HUES48 (cell line): Measurements from ENCODE around the gene DAB2.
"Not testable (repeated sequence)": the region's sequence is repeated elsewhere in the genome, so short reads cannot be mapped to it uniquely, and the experiment has no call there.

Source experiments
- H3K27ac ChIP-seq: one replicate; pipeline ENCODE4 v1.7.0; 2013; ENCODE audit warnings: low read depth, low read length, inconsistent platforms
- H3K27me3 ChIP-seq: 2 replicates; pipeline ENCODE4 v1.6.1; 2013; ENCODE audit warnings: mild to moderate bottlenecking, low read length; ENCODE audit not compliant: control insufficient read depth, insufficient read depth
- H3K36me3 ChIP-seq: 2 replicates; pipeline ENCODE4 v1.6.1; 2013; ENCODE audit warnings: low read length; ENCODE audit not compliant: control insufficient read depth, insufficient read depth
- H3K4me1 ChIP-seq: 2 replicates; pipeline ENCODE4 v1.6.1; 2013; ENCODE audit warnings: mild to moderate bottlenecking, low read length; ENCODE audit not compliant: control insufficient read depth, insufficient read depth
- H3K4me3 ChIP-seq: 2 replicates; pipeline ENCODE4 v1.5.1; 2013; ENCODE audit warnings: mild to moderate bottlenecking, low read depth, low read length
- H3K9ac ChIP-seq: 2 replicates; pipeline ENCODE4 v1.6.1; 2013; ENCODE audit warnings: mild to moderate bottlenecking, low read depth, low read length, moderate library complexity
- H3K9me3 ChIP-seq: 2 replicates; pipeline ENCODE4 v1.6.1; 2013; ENCODE audit warnings: low read length; ENCODE audit not compliant: control insufficient read depth, insufficient read depth

The DAB2 gene

GRCh38 chr5:39403761-39404160 lies 21.0 kb downstream of the DAB2 start:
- H3K36me3 ChIP-seq, H3K27me3 ChIP-seq, H3K27ac ChIP-seq, H3K4me3 ChIP-seq, H3K9me3 ChIP-seq, H3K9ac ChIP-seq: not testable (repeated sequence)
- H3K4me1 ChIP-seq, result peaks cover 17% of the 10 kb centered on the region; the same call in 1 of the 2 replicates

DNA sequence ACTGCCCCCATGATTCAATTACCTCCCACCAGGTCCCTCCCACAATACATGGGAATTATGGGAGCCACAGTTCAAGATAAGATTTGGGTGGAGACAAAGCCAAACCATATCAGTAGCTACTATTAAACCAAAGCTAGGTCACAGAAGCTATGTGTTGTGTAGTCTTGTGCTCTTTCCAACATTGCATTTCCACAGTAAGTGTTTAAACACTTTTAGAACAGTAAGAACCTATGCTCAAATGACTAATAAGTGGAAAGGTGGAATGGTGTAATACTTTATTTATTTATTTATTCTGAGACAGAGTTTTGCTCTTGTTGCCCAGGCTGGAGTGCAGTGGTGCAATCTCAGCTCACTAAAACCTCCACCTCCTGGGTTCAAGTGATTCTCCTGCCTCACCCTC lies 22.6 kb downstream of the DAB2 start:
- H3K4me3 ChIP-seq, H3K27me3 ChIP-seq, H3K27ac ChIP-seq, H3K9ac ChIP-seq, H3K36me3 ChIP-seq, H3K9me3 ChIP-seq: not testable (repeated sequence)
- peaks cover 17% of the 10 kb centered on the region; the same call in 1 of the 2 replicates for H3K4me1 ChIP-seq

GRCh38 chr5:39400713-39401578 lies 23.8 kb downstream of the DAB2 start:
- Histone ChIP-seq H3K36me3 (no peaks in the 10 kb centered on the region), H3K9ac (no peak overlapping the region), H3K27ac (peak overlapping the region; percentile 21), H3K9me3 (no peaks in the 10 kb centered on the region), H3K27me3 (no peaks in the 10 kb centered on the region), H3K4me1 (peaks cover 17% of the 10 kb centered on the region; the same call in 1 of the 2 replicates), H3K4me3 (no peak overlapping the region)

- H3K9ac ChIP-seq, result no peak overlapping the region
- no peak overlapping the region for H3K4me3 ChIP-seq
- H3K27me3 ChIP-seq, result no peaks in the 10 kb centered on the region
- peaks cover 19% of the 10 kb centered on the region; the same call in 1 of the 2 replicates for H3K4me1 ChIP-seq
- peak overlapping the region; percentile 33 for H3K27ac ChIP-seq
- H3K36me3 ChIP-seq, result no peaks in the 10 kb centered on the region
- no peaks in the 10 kb centered on the region for H3K9me3 ChIP-seq
Observed at GRCh38 chr5:39399135-39400036, 25.4 kb downstream of the DAB2 start.

GRCh38 chr5:39396843-39397242 lies 27.9 kb downstream of the DAB2 start:
- H3K4me1 ChIP-seq, result peaks cover 19% of the 10 kb centered on the region; the same call in 1 of the 2 replicates
- no peak overlapping the region for H3K4me3 ChIP-seq
- H3K27me3 ChIP-seq, result no peaks in the 10 kb centered on the region
- no peaks in the 10 kb centered on the region for H3K9me3 ChIP-seq
- no peak overlapping the region for H3K9ac ChIP-seq
- H3K27ac ChIP-seq, result no peak overlapping the region
- no peaks in the 10 kb centered on the region for H3K36me3 ChIP-seq

GRCh38 chr5:39395521-39395920 lies 29.3 kb downstream of the DAB2 start:
- Histone ChIP-seq H3K27me3 (no peaks in the 10 kb centered on the region), H3K9me3 (no peaks in the 10 kb centered on the region), H3K36me3 (no peaks in the 10 kb centered on the region), H3K27ac (no peak overlapping the region), H3K9ac (no peak overlapping the region), H3K4me3 (no peak overlapping the region), H3K4me1 (peaks cover 11% of the 10 kb centered on the region; the same call in 1 of the 2 replicates)

- H3K9ac ChIP-seq, result no peak overlapping the region
- no peak overlapping the region for H3K27ac ChIP-seq
- peaks cover 11% of the 10 kb centered on the region; the same call in 1 of the 2 replicates for H3K4me1 ChIP-seq
- no peaks in the 10 kb centered on the region for H3K36me3 ChIP-seq
- H3K4me3 ChIP-seq, result no peak overlapping the region
- H3K27me3 ChIP-seq, result no peaks in the 10 kb centered on the region
- no peaks in the 10 kb centered on the region for H3K9me3 ChIP-seq
Observed at GRCh38 chr5:39394946-39395345, 29.8 kb downstream of the DAB2 start.

- H3K27ac ChIP-seq, result no peak overlapping the region
- no peaks in the 10 kb centered on the region for H3K36me3 ChIP-seq
- no peaks in the 10 kb centered on the region for H3K27me3 ChIP-seq
- H3K4me1 ChIP-seq, result 0 out of 2 replicates have a peak, but pooled peaks cover 2% of the 10 kb centered on the region
- no peaks in the 10 kb centered on the region for H3K9me3 ChIP-seq
- H3K4me3 ChIP-seq, result no peak overlapping the region
- H3K9ac ChIP-seq, result no peak overlapping the region
Observed at GRCh38 chr5:39390945-39391344, 33.8 kb downstream of the DAB2 start.

DNA sequence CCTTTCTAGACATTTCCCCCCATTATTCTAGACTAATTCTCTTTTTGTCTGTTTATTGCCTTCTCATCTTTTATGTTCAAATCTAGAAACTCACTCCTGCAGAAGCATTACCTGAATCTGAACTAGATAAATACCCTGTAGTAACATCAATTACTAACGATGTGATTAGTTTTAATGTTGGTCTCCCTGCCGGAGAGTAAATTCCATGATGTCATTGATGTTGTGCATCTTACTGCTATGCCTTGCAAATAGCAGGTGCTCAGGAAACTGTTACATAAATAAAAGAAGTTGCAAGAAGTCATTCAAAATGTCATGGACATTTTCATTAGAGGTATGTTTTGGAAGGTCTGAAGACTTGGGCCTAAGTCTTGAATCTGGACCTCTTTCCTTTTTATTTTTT lies 37.5 kb downstream of the DAB2 start:
- H3K36me3 ChIP-seq, result no peaks in the 10 kb centered on the region
- no peak overlapping the region for H3K9ac ChIP-seq
- no peaks in the 10 kb centered on the region for H3K9me3 ChIP-seq
- no peak overlapping the region for H3K4me3 ChIP-seq
- H3K27me3 ChIP-seq, result no peaks in the 10 kb centered on the region
- H3K27ac ChIP-seq, result no peak overlapping the region
- no peaks in the 10 kb centered on the region for H3K4me1 ChIP-seq

GRCh38 chr5:39384271-39384670 lies 40.5 kb downstream of the DAB2 start:
- no peak overlapping the region for H3K27ac ChIP-seq
- H3K4me3 ChIP-seq, result no peak overlapping the region
- H3K9ac ChIP-seq, result no peak overlapping the region
- H3K4me1 ChIP-seq, result no peaks in the 10 kb centered on the region
- no peaks in the 10 kb centered on the region for H3K27me3 ChIP-seq
- H3K36me3 ChIP-seq, result no peaks in the 10 kb centered on the region
- H3K9me3 ChIP-seq, result no peaks in the 10 kb centered on the region

- H3K36me3 ChIP-seq, result no peaks in the 10 kb centered on the region
- peaks cover 3% of the 10 kb centered on the region; the same call in 1 of the 2 replicates for H3K4me1 ChIP-seq
- no peaks in the 10 kb centered on the region for H3K27me3 ChIP-seq
- no peak overlapping the region for H3K9ac ChIP-seq
- no peak overlapping the region for H3K27ac ChIP-seq
- no peaks in the 10 kb centered on the region for H3K9me3 ChIP-seq
- H3K4me3 ChIP-seq, result no peak overlapping the region
Observed at GRCh38 chr5:39381376-39381775, 43.4 kb downstream of the DAB2 start.
